Left ventricle myocardium inferior (tissue), 1 donor: ENCODE measurements around the gene IL6. TPM values are rescaled to one million over a fixed set of nuclear protein-coding genes. Genes with fewer than 3 reads are reported as not detected.
A peak's percentile ranks its signal among the peaks of the same experiment; 100 is the strongest.

Experiments used
- DNase-seq: peaks from one replicate; pipeline ENCODE4 v3.0.0-alpha.2; 2020
- H3K27ac ChIP-seq: fragments of 200-600 bp; replicated peaks from 2 replicates; pipeline ENCODE4 v1.8.0; 2021
- H3K27me3 ChIP-seq: fragments of 200-600 bp; 2 replicates; pipeline ENCODE4 v1.8.0; 2021; ENCODE audit warnings: low read depth
- H3K36me3 ChIP-seq: fragments of 200-600 bp; 2 replicates; pipeline ENCODE4 v1.8.0; 2021
- H3K4me1 ChIP-seq: fragments of 200-600 bp; 2 replicates; pipeline ENCODE4 v1.8.0; 2021
- H3K4me3 ChIP-seq: fragments of 200-600 bp; 2 replicates; pipeline ENCODE4 v1.8.0; 2021; ENCODE audit warnings: mild to moderate bottlenecking, moderate library complexity
- H3K9me3 ChIP-seq: fragments of 200-600 bp; replicated peaks from 2 replicates; pipeline ENCODE4 v1.8.0; 2021
- CTCF ChIP-seq: fragments of 200-600 bp; IDR thresholded peaks from 2 replicates; pipeline ENCODE4 v1.8.0; 2021; ENCODE audit warnings: antibody characterized with exemption, mild to moderate bottlenecking, borderline replicate concordance
- intact Hi-C: fragments of 100-400 bp; cut with micrococcal nuclease; formaldehyde crosslinking; loops from one replicate; pipeline ENCODE4 v1.11.0; 2022
- total RNA-seq: library from RNA; stranded (reverse); fragmentation: NEBNext Ultra II Directional; extraction: Animal tissue kit (Norgen Biotek cat#: 25700); gene quantifications from one replicate; pipeline ENCODE4 v1.2.1, GENCODE V29; 2021
- donor health status: DM: no; HTN: yes; CAD: no; lungs with severe emphysema.

Gene IL6
- total RNA-seq, 1 donor from 2014 or later: 0.69 TPM

- DNase-seq: no peak
- H3K9me3 ChIP-seq: no peaks in the 10 kb centered on the region
- no peak overlapping the region for H3K4me3 ChIP-seq
- H3K27me3 ChIP-seq: no peaks in the 10 kb centered on the region
- no peak for TF ChIP-seq CTCF
- intact Hi-C loops: no loop called here
- H3K4me1 ChIP-seq: peaks cover 64% of the 10 kb centered on the region
- H3K27ac ChIP-seq: no peak overlapping the region
- H3K36me3 ChIP-seq: no peaks in the 10 kb centered on the region
Observed at GRCh38 chr7:22724861-22725260, 2.1 kb upstream of the IL6 start.

GRCh38 chr7:22725585-22725984, 1.4 kb upstream of the IL6 start:
- no peaks in the 10 kb centered on the region for H3K36me3 ChIP-seq
- H3K9me3 ChIP-seq: no peaks in the 10 kb centered on the region
- intact Hi-C loops: no loop called here
- no peak for TF ChIP-seq CTCF
- H3K4me1 ChIP-seq: peaks cover 64% of the 10 kb centered on the region
- H3K27me3 ChIP-seq: no peaks in the 10 kb centered on the region
- DNase-seq: no peak
- no peak overlapping the region for H3K27ac ChIP-seq
- no peak overlapping the region for H3K4me3 ChIP-seq

- peak; percentile 61 for TF ChIP-seq CTCF
- Histone ChIP-seq H3K4me3 (peak overlapping the region; percentile 60), H3K4me1 (peaks cover 64% of the 10 kb centered on the region), H3K36me3 (no peaks in the 10 kb centered on the region), H3K9me3 (no peaks in the 10 kb centered on the region), H3K27me3 (no peaks in the 10 kb centered on the region), H3K27ac (peak overlapping the region; percentile 73)
- intact Hi-C loops: loop anchor here (2.0 kb wide), 1 partner anchor 166 kb away; no protein-coding TSS in a partner anchor
- no peak for DNase-seq
Observed at GRCh38 chr7:22726345-22726906, 574 bp upstream of the IL6 start.

DNA sequence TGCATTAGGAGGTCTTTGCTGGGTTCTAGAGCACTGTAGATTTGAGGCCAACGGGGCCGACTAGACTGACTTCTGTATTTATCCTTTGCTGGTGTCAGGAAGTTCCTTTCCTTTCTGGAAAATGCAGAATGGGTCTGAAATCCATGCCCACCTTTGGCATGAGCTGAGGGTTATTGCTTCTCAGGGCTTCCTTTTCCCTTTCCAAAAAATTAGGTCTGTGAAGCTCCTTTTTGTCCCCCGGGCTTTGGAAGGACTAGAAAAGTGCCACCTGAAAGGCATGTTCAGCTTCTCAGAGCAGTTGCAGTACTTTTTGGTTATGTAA, 675 bp downstream of the IL6 start:
- Histone ChIP-seq H3K4me1 (peaks cover 57% of the 10 kb centered on the region), H3K27ac (peak overlapping the region; percentile 73), H3K27me3 (no peaks in the 10 kb centered on the region), H3K36me3 (no peaks in the 10 kb centered on the region), H3K9me3 (no peaks in the 10 kb centered on the region), H3K4me3 (peak overlapping the region; percentile 60)
- intact Hi-C loops: loop anchor here (2.0 kb wide), 1 partner anchor 167 kb away; no protein-coding TSS in a partner anchor
- TF ChIP-seq CTCF: no peak
- DNase-seq: no peak

DNA sequence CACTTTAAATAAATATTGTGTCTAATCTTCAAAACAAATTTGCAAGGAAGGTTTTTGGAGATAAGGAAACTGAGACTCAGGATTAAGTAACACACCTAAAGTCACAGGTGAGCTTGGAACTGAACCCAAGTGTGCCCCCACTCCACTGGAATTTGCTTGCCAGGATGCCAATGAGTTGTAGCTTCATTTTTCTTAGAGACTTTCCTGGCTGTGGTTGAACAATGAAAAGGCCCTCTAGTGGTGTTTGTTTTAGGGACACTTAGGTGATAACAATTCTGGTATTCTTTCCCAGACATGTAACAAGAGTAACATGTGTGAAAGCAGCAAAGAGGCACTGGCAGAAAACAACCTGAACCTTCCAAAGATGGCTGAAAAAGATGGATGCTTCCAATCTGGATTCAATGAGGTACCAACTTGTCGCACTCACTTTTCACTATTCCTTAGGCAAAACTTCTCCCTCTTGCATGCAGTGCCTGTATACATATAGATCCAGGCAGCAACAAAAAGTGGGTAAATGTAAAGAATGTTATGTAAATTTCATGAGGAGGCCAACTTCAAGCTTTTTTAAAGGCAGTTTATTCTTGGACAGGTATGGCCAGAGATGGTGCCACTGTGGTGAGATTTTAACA, 1.5 kb downstream of the IL6 start:
- Histone ChIP-seq H3K27ac (peak overlapping the region; percentile 73), H3K36me3 (no peaks in the 10 kb centered on the region), H3K9me3 (no peaks in the 10 kb centered on the region), H3K27me3 (no peaks in the 10 kb centered on the region), H3K4me1 (peaks cover 49% of the 10 kb centered on the region), H3K4me3 (peak overlapping the region; percentile 60)
- TF ChIP-seq CTCF: peak; percentile 69
- DNase-seq: no peak
- intact Hi-C loops: no loop called here
